Tibial nerve (tissue), 4 donors: ENCODE measurements around the gene PARD3B. TPM values are rescaled to one million over a fixed set of nuclear protein-coding genes. Genes with fewer than 3 reads are reported as not detected.

Source experiments
- DNase-seq, 2 donors: peaks; one replicate each; pipeline ENCODE4 v3.0.0-alpha.2; 2019; ENCODE audit warnings: low spot score in 2 of 2
- H3K27ac ChIP-seq, 4 donors: fragments of 200-600 bp; sonication (generic) in 3 of 4; one replicate each; pipeline ENCODE4 v1.5.1; 2017 to 2019; ENCODE audit warnings: mild to moderate bottlenecking in 1 of 4
- H3K27me3 ChIP-seq, 2 donors: fragments of 200-600 bp; sonication (generic) in 1 of 2; one replicate each; pipeline versions ENCODE4 v1.5.1 to v1.6.0; 2017 to 2019
- H3K36me3 ChIP-seq, 3 donors: fragments of 200-600 bp; sonication (generic); one replicate each; pipeline ENCODE4 v1.5.1; 2018 to 2019
- H3K4me1 ChIP-seq, 4 donors: fragments of 200-600 bp; sonication (generic) in 3 of 4; one replicate each; pipeline ENCODE4 v1.5.1; 2017 to 2019
- H3K4me3 ChIP-seq, 4 donors: fragments of 200-600 bp; sonication (generic) in 3 of 4; one replicate each; pipeline ENCODE4 v1.5.1; 2017 to 2019; ENCODE audit warnings: mild to moderate bottlenecking in 1 of 4, moderate library complexity in 1 of 4
- H3K9me3 ChIP-seq, 4 donors: fragments of 200-600 bp; sonication (generic) in 3 of 4; one replicate each; pipeline ENCODE4 v1.5.1; 2017 to 2019
- CTCF ChIP-seq, 5 experiments: fragments of 200-600 bp in 3 of 5; fragments of 450-650 bp in 2 of 5; sonication (generic) in 3 of 5; IDR thresholded peaks; one replicate each; pipeline ENCODE4 v1.5.1; 2016 to 2019; ENCODE audit warnings: antibody characterized with exemption in 5 of 5, mild to moderate bottlenecking in 3 of 5, moderate library complexity in 2 of 5
- EP300 ChIP-seq, 2 donors: sonication (generic); formaldehyde crosslinking; IDR thresholded peaks; one replicate each; pipeline ENCODE4 v1.6.1; 2017; ENCODE audit warnings: antibody characterized with exemption in 2 of 2, mild to moderate bottlenecking in 1 of 2
- POLR2A ChIP-seq, 2 donors: fragments of 450-650 bp; IDR thresholded peaks; one replicate each; pipeline ENCODE4 v1.6.1; 2017; ENCODE audit warnings: antibody characterized with exemption in 2 of 2, mild to moderate bottlenecking in 2 of 2, moderate library complexity in 2 of 2
- WGBS, 2 donors: methylation state at CpG; one replicate each; pipeline ENCODE4 v1.1.5; 2018; 5-methylcytosine and 5-hydroxymethylcytosine counted together
- total RNA-seq, 4 donors: library from RNA; depleted of rRNA; stranded (reverse); fragments of >200 nt; gene quantifications; one replicate each; pipeline ENCODE4 v1.1.0, GENCODE V29; 2016

PARD3B gene
- total RNA-seq, 4 donors from 2014 or later, result 47.4 to 101 (median 64.8) TPM

GRCh38 chr2:204514439-204514838 is 30.8 kb upstream of the PARD3B start:
- Histone ChIP-seq H3K27me3 (no peaks in the 10 kb centered on the region), H3K36me3 (no peaks in the 10 kb centered on the region), H3K4me3 (no peak overlapping the region), H3K27ac (no peak overlapping the region), H3K4me1 (no peaks in the 10 kb centered on the region), H3K9me3 (no peaks in the 10 kb centered on the region)
- no peak for TF ChIP-seq EP300 (IDR thresholded peaks at IDR 0.05)
- TF ChIP-seq CTCF (IDR thresholded peaks at IDR 0.05), result no peak
- TF ChIP-seq POLR2A (IDR thresholded peaks at IDR 0.05), result no peak
- WGBS, 2 donors, result 95 to 97% methylated on average over 2 of the region's 2 CpGs
- DNase-seq, result no peak

- no peaks in the 10 kb centered on the region for H3K27me3 ChIP-seq
- no peak overlapping the region for H3K27ac ChIP-seq
- no peak for DNase-seq
- no peaks in the 10 kb centered on the region for H3K4me1 ChIP-seq
- no peaks in the 10 kb centered on the region for H3K9me3 ChIP-seq
- H3K4me3 ChIP-seq, result no peak overlapping the region
- H3K36me3 ChIP-seq, result no peaks in the 10 kb centered on the region
- no peak for TF ChIP-seq POLR2A (IDR thresholded peaks at IDR 0.05)
- TF ChIP-seq EP300 (IDR thresholded peaks at IDR 0.05), result no peak
- TF ChIP-seq CTCF (IDR thresholded peaks at IDR 0.05), result no peak
- WGBS, 2 donors, result 82 to 88% methylated on average over 3 of the region's 3 CpGs
Observed at GRCh38 chr2:204515416-204515815, 29.9 kb upstream of the PARD3B start.

DNA sequence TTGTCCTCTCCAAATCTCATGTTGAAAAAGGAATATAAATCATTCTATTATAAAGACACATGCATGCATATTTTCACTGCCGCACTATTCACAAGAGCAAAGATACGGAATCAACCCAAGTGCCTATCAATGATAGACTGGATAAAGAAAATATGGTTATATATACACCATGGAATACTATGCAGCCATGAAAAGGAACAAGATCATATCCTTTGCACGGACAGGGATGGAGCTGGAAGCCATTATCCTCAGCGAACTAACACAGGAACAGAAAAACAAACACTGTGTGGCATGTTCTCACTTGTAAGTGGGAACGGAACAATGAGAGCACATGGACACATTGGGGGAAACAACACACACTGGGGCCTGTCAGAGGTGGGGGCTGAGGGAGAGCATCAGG is 28.1 kb upstream of the PARD3B start:
- Histone ChIP-seq H3K36me3 (no peaks in the 10 kb centered on the region), H3K4me3 (no peak overlapping the region), H3K27ac (no peak overlapping the region), H3K9me3 (no peaks in the 10 kb centered on the region), H3K27me3 (no peaks in the 10 kb centered on the region), H3K4me1 (no peaks in the 10 kb centered on the region)
- WGBS, 2 donors, result 87 to 95% methylated on average over 5 of the region's 5 CpGs
- DNase-seq, result no peak
- TF ChIP-seq EP300 (IDR thresholded peaks at IDR 0.05), result no peak

GRCh38 chr2:204529795-204530463 is 15.3 kb upstream of the PARD3B start:
- Histone ChIP-seq H3K9me3 (no peaks in the 10 kb centered on the region), H3K36me3 (no peaks in the 10 kb centered on the region), H3K27me3 (no peaks in the 10 kb centered on the region), H3K4me1 (no peaks in the 10 kb centered on the region), H3K4me3 (no peak overlapping the region), H3K27ac (no peak overlapping the region)
- no peak for DNase-seq
- 82 to 83% methylated on average over 6 of the region's 6 CpGs for WGBS, 2 donors
- no peak for TF ChIP-seq CTCF (IDR thresholded peaks at IDR 0.05)
- no peak for TF ChIP-seq EP300 (IDR thresholded peaks at IDR 0.05)
- TF ChIP-seq POLR2A (IDR thresholded peaks at IDR 0.05), result no peak

DNA sequence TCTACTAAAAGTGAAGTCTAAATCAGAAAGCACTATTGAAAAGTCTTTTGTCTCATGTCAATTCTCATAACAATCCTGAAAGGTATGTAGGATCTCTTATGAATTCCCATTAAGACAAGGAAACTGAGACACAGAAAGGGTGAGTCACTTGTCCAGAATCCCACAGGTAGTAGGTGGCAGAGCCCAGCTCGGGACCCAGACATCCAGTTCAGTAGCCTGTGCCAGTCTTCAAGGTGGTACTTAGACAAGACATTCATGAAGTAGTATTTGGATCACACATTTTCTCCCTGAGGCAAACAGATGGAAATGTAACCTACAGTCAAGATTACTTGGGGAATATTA is 14.8 kb upstream of the PARD3B start:
- Histone ChIP-seq H3K4me3 (no peak overlapping the region), H3K36me3 (no peaks in the 10 kb centered on the region), H3K27me3 (no peaks in the 10 kb centered on the region), H3K4me1 (no peaks in the 10 kb centered on the region), H3K9me3 (no peaks in the 10 kb centered on the region), H3K27ac (no peak overlapping the region)
- 95 to 100% methylated on average over 1 of the region's 1 CpG for WGBS, 2 donors
- no peak for DNase-seq
- TF ChIP-seq POLR2A (IDR thresholded peaks at IDR 0.05) (no peak), CTCF (IDR thresholded peaks at IDR 0.05) (no peak), EP300 (IDR thresholded peaks at IDR 0.05) (no peak)
